NCI-H1694 treated with DMSO at 0.1 percent for 48 hours (cell line): Measurements from ENCODE around the gene VILL.

Source experiments
- DNase-seq: peaks from one replicate; lab custom pipeline; 2025; lab: John Stamatoyannopoulos, UW

VILL gene

DNA sequence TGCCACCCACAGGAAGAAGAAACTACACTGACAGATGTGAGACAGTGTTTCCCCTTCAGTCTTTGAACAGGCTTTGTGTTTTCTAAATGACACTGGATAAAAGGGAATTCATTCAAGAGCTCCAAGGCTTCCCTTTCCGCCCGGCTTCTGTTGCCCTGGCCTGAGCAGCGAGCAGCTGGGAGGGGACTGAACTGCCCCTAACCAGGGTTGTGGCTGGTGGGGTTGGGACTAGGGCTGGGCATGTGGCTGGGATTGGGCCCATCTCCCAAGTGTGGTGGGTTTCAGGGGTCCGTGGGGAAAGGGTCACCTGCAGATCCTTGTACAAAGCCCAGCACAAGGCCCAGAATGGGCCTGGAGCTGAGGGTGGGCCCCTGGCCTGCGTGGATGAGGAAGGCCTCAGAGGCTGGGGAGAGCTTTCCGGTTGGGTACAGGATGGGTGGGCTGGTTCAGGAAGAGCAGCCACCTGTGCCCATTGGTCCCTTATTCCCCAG, 10.4 kb downstream of the VILL start:
- DNase-seq, result no peak

DNA sequence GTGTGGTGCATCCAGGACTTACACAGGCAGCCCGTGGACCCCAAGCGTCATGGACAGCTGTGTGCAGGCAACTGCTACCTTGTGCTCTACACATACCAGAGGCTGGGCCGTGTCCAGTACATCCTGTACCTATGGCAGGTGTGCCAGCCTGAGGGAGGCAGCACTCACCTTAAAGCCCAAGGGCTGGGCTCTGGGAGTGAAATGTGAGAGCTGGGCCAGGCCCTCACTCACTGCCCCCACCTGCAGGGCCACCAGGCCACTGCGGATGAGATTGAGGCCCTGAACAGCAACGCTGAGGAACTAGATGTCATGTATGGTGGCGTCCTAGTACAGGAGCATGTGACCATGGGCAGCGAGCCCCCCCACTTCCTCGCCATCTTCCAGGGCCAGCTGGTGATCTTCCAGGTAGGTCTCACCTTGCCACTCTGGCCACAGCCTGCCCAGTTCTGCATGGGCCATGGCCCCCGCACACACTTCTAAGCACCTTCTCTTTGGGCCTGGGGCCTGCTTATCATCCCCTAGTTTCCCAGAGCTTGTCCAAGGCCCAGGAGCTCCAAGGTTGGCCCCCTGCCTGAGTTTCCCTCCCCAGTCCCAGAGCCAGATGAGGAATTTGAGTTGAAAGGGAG, 11.0 kb downstream of the VILL start:
- no peak for DNase-seq

DNA sequence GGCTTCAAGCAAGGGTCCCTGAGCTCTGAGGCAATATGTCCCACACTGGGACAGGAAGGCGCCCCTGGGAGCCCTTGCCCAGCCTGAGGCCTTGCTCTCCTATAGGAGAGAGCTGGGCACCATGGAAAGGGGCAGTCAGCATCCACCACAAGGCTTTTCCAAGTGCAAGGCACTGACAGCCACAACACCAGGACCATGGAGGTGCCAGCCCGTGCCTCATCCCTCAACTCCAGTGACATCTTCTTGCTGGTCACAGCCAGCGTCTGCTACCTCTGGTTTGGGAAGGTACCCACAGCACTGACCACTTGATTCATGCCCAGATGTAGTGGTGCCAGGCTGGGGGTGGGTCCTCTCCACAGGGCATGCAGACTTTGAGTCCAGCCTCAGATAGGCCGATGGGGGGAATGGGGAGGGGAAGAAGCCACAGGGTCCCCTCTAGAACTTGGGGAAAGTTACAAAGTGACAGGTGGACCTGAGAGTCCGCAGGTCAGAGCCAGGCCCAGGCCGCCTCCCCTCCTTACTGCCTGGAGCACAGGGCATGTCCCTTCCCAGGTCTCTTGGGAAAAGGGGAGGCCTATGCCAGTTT, 11.8 kb downstream of the VILL start:
- no peak for DNase-seq

DNA sequence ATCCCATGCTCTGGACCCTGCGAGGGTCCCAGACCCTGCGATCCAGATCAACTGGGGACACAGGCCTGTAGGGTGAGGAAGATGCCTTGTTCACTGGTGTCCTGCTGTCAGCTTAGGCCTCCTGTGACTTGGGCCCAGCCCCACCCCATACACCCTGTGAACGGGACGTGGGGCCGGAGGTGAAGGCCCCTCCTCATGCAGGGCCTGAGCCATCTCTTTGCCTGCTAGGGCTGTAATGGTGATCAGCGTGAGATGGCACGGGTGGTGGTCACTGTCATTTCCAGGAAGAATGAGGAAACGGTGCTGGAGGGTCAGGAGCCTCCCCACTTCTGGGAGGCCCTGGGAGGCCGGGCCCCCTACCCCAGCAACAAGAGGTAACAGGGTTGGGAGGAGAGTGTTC, 12.4 kb downstream of the VILL start:
- DNase-seq, result no peak

DNA sequence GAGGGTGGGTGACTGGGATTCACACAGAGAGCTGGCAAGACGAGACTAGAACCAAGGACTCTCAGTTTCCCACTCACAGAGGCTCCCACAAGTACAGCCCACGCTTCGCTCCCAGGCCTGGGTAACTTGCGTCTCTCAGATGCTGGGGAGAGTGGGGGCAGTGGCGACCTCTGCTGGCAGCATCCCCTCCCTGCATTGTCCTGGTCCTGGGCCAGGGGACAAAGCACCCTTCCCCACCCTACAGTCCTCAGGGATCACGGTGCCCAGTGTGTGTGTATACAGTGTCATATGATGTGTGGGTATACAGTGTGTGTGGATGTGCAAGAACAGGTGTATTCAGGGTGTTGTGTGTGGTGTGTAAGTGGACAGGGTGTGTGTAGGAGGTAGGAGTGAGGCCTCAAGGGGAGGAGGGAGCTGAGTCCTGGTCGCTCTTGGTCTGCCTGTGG, 12.8 kb downstream of the VILL start:
- DNase-seq, result no peak

DNA sequence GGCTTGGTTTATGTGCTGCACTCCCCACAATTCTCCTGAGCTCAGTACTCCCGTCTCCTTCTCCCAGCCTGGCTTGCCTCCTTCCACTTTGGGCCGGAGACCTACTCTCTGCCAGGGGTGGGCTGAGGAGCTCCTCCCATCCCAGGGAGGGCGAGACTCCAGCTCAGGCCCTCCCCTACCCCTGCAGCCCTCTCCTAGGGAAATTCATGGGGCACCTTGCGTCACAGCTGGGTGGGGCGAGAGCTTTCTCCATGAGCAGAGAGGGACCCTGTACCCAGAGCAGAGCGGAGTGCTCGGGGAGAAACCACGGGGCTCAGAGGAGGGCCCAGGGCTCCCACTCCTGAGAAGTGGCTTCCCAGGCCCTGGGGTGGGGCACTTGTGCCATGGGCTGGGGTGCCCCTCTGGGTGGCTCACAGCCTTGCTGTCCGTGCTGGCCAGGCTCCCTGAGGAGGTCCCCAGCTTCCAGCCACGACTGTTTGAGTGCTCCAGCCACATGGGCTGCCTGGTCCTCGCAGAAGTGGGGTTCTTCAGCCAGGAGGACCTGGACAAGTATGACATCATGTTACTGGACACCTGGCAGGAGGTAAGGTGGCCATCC, 13.3 kb downstream of the VILL start:
- DNase-seq, result no peak

DNA sequence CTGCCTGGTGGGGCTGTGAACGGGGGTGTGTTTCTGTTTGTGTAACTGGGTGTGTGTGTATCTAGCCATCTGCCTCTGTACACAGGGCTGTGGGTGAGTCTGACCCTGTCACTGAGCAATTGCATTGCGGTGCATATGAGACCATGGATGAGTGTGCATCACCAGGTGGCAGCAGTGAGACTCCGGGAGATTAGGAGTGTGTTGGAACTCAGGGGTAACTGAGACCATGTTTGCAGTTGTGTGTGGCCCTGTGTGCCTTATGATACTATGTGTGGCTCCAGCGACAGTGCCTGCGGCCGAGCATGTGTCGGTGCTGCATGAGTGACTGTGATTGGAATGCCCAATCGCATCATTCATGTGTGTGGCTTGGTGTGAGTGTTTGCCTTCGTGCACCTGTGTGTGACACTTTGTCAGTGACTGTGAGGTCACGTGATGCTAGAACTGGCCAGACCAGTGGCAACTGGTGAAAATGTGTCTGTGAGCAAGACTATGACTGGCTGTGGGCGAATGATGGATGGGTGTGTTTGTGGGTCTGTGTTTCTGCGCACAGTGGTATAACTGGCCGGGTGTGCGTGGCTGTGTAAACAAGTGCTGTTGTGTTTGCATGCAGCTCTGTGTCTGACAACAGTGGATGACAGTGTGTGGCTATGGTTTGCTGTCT, 14.0 kb downstream of the VILL start:
- peak; percentile 6 for DNase-seq

DNA sequence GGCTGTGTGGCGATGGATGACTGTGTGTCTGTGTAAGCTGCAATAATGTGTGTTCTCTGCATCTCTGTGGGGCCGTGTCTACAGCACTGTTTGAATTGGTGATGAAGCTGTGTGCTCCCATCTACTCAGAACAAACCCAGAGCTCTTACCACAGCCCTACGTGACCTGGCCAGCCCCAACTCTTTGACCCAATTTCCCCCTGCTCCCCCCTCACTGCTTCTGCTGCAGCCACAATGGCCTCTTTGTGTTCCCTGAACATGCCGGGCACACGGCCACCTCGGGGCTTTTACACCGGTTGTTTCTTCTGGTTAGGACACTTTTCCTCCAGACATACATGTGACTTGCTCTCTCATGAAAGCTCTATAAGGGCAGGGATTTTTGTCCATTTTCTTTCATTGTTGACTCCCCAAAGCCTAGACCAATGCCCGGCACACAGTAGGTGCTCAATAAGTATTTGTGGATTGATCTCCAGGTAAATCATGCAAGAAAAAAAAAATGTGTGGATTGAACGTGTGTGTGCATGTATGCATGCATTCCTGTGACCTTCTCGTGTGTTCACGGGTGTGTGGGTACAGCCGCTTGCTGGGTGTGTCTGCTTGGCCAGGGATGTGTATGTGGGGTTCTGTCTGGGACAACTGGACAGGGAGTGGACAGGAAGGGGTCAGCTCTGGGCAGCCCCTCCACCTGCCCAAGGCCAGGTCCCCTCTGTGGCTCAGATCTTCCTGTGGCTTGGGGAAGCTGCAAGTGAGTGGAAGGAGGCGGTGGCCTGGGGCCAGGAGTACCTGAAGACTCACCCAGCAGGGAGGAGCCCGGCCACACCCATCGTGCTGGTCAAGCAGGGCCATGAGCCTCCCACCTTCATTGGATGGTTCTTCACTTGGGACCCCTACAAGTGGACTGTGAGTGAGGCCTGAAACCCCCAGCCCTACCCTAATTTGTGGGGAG, 14.8 kb downstream of the VILL start:
- DNase-seq, result no peak

DNA sequence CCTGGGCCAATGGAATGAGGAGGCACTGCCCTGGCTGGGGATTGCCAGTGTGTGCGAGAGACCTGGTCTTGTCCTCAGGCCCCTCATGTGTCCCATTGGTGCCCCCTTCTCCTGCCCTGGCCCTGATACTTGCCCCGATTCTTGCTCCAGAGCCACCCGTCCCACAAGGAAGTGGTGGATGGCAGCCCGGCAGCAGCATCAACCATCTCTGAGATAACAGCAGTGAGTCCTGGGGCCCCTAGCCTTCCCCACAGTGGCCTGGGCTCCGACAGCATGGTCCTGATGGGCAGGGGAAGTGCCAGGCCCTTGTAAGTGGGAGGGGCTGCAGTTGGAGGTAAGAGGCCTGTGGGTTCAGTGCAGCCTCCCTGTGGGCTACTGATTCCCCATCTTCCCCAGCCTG, 15.4 kb downstream of the VILL start:
- DNase-seq, result no peak

DNA sequence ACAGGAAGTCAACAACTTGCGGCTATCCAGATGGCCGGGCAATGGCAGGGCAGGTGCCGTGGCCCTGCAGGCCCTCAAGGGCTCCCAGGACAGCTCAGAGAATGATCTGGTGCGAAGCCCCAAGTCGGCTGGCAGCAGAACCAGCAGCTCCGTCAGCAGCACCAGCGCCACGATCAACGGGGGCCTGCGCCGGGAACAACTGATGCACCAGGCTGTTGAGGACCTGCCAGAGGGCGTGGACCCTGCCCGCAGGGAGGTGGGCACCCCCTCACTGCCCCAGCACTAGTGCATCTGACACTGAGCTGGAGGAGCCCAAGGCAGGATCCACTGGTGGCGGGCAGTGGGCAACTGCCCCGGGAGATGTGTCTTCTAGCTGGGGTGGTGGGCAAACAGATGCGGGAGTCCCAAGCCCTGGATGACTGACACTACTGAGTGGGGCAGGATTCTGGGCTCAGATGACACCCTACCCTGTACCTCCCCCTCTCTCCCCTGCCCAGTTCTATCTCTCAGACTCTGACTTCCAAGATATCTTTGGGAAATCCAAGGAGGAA, 15.9 kb downstream of the VILL start:
- no peak for DNase-seq

DNA sequence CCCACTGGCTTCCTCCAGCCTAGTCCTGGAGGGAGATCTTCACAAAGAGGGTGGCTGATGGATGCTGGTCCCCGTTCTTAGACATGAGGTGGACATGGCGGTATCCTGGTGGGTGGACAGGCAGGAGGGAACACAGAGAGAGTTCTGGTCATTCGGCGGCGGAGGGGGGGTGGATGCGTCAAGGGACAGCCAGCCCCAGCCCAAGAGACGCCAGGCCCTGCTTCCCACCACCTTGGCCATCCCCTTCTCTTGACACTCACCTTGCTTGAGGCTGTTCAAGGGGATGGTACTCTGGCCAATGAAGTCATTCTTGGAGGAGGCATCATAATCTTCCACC, 17.1 kb downstream of the VILL start:
- DNase-seq, result no peak

DNA sequence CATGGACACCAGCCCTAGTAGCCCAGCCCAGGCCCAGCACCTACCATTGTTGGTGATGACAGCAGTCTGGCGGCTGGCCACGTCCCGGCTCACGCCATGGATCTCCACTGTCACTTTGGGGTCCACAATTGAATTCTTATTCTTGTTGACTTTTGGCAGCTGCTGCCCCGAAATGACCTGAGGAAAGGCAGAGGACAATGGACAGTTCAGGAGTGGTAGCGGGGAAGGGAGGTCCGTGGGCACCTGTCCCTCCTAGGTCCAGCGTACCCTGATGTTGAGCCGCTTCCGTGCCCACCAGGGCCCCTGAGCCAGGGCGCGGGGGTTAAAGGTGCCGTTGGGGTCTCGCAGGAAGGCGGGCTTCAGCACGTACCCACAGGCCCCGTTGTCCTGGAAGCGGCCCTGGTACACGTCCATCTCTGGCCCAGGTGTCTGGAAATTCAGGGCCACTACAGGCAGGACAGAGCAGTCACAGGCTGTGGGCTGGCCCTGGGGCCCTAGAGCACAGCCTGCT, 17.7 kb downstream of the VILL start:
- DNase-seq, result no peak

DNA sequence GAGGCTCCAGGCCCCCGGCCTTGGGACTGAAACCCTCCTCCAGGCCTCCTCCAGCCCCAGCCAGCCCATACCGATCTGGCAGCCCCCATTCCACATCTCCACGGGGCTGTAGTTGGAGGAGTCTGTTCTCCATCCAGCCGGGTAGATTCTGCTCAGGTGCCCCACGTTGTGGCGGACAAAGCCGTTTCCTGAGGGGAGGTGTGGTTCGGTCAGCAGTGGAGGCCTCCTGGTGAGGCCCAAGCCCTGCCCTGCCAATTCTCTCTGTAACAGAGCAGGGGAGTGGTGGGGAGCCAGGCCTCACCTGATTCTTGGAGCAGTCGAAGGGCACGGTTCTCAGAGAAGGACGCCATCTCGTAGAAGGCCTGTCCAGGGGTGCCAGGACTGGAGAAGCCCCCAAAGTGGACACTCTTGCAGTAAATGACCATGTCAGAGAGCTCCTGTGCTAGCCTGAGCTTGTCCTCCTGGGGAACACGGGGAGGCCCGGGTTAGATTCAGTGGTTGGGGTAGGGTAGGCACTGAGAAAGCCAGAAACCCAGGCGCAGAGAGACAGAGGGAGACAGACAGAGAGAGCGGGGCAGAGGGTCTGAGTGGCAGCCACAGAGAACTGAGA, 18.5 kb downstream of the VILL start:
- no peak for DNase-seq

DNA sequence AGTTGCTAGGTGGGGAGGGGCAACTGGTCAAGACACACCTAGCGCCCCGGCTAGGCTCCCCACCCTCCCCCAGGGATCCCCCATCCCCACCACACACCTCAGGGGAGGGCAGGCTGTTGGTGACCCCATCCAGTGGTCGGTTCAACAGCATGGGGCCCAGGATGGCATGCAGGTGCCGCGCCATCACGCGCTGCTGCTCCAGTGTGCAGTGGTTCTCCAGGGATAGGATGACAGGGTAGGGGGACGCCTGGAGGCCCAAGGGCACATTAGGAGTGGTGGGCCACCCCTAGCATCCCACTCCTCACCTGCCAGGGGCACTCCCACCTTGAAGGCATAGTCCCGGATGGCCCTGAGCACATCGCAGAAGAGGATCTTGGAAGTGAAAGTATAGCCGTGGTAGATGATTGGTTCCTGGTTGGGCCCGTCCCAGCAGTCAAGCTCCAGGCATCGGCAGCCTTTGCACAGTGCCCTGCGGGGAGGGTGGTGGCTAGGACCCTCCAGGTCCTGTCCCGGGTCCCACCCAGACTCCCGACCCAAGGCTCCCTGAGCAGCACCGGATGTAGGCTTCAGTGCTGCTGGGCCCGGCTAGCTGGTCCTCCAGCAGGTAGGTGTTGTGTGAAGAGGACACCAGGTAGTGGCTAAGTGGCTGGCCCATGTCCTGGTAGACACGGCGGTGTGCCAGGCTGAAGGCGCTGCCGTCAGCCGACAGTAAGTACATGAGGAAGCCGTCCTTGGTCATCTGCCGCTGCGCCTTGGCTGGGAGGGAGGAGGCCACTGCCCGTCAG, 19.4 kb downstream of the VILL start:
- DNase-seq, result no peak

DNA sequence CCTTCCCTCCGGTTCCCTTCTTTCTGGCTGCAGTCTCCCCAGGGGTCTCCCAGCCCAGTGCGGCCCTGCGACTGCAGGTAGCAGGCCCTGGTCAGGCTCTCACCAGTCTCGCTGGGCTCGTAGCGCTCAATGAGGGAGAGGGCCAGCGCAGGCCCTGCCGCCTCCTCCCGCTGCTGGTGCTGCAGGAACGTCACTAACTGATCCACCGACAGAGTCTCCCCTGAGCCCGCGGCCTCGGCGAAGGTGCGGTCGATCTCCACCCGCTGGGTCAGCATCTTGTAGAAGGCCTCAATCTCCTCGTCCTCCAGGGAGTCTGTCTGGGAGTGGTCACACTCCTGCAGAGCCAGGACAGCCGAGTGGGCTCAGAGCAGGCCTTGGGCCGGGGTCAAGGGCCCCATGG, 20.5 kb downstream of the VILL start:
- DNase-seq, result no peak

DNA sequence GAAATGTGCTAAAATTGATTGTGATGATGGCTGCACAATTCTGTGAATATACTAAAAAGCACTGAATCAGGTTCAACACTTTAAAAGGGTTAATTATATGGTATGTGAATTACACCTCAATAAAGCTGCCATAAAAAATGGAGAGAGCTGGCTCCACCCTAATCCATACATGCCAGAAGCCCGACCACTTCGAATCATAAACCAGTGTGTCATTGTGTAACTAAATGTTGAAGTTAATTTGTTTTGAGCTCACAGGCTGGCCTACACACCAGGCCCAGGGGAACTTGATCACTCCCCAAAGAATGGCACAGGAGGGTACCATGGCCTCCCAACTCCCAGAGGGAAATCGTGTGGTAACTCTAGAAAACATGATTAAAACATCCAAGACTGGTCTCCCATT, 24.9 kb downstream of the VILL start:
- no peak for DNase-seq

DNA sequence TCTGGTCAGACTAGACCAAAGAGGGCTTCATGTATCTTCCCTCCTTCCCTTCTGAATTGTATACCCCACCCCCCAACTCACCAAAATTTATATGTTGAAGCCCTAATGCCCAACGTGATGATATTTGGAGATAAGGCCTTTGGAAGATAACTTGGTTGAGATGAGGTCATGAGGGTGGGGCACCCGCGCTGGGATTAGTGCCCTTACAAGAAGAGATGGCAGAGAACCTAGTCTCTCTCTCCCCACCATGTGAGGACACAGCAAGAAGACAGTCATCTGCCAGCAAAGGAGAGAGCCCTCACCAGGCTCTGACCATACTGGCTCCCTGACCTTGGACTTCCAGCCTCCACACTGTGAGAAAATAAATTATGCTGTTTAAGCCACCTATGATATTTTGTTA, 25.4 kb downstream of the VILL start:
- no peak for DNase-seq

DNA sequence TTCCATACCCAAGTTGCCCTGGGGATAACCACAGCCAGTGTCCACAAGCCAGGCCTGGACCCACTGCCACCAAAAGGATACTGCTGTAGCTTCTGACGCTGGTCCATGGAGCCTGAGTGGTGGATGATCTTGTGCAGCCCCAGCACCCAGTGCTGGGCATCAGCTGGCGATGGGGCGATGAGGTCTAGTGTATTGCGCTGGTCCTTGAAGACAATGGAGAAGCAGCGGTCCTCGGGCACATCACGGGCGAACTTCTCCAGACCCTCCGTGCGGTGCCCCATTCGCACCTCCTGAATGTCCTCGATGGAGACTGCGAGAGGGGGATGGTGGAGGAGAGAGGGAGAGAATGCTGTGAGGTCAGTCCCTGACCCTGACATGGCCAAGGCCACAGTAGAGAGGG, 25.8 kb downstream of the VILL start:
- no peak for DNase-seq

DNA sequence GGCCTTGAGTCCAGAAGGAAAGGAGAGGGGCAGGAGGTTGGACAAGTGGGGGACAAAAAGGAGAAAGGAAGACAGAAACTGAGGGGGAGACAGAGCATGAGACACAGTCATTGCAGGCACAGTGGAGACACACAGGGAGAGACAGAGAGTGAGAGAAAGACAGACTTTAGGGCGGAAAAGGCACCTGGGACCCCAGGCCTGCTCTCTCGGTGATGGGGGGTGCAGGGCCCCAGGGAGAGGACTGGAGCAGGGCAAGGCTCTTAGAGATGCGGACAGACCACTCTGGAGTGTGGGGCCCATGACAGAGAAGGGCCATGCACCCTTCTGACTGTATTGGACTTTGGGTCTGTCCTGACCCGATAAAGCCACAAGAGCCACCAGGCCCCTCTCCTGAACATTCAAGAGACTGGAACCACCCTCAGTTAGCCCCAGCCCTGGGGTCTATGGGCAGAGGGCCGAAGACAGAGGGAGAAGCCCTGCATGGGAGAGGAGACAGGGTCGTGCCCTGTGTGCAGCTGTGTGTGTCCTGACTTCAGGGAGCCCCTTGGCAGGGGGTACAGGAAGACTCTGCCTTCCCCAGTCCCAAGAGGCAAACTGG, 26.4 kb downstream of the VILL start:
- no peak for DNase-seq
